Measurements from ENCODE around the gene CEBPE. TPM values are rescaled to one million over a fixed set of nuclear protein-coding genes. Genes with fewer than 3 reads are reported as not detected.

Gene CEBPE
- total and polyA plus RNA-seq, 2 donors: 0.87 to 2.5 TPM

DNA sequence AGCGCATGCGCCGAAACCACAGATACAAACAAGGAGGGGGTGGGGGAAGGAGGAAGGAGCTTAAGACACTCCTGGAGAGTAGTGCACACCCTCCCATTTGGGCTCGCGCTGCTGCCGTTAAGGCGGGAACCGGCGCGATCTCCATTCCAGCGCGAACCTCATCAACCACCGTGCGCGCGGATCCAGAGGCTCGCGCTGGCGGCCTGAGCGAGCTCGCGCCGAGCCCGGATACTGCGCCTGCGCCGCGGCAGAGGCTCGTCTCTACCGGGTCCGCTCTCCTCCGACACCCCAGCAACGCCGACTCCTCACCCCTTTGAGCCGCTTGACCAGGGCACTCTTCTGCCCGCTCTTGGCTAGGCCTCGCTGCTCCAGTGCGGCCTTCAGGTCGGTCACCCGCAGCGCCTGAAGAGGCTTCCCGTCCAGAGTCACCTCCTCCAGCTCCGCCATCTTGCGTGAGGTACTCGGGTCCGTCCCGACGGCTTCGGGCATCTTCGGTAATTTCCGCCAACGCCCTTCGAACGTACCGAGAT is 24.3 kb downstream of the CEBPE start, which contains the start of gene ACIN1:
Gene ACIN1, minus strand, starts transcription at position 471 of the 530 bp plus-strand sequence. Its CDS starts 24 bp downstream, at position 447.
- H3K4me1 ChIP-seq (ENCODE audit: control insufficient read depth in 2 of 2, insufficient read depth in 2 of 2, low read length in 2 of 2): peaks cover 8 to 14% of the 10 kb centered on the region in 2 donors
- DNase-seq (ENCODE audit: low read depth in 6 of 9, low spot score in 9 of 9): peak in 8 of 9 donors; percentile 76 to 94 (median 84)

DNA sequence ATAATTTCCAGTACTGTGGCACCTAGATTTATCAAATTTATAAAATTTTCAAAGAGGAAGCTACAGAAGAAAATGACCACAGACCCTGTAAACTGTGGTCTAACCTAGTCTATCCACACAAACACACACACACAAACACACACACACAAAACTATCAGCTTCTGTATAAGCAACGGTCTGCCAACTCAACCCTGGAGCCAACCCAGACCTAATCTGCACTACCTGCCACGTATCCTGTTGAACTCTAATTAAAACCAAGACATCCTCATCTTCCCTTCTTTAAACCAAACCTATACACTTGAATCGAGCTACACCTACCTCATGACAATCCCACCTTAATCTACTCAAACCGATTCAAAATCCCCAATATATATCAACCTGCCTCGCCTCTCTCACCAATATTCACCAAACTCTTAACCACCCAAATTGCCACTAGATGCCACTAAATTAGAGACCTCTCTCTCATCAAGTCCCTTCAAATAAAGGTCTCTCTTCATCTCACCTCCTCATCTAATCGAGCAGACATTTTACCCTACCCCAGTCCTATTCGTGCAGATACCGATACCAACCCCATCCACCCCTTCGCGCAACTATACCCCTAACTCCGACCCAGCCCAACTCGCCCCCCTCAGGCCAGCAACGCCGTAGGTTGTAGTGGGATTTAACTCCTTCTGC is 24.9 kb downstream of the CEBPE start:
- H3K4me1 ChIP-seq (ENCODE audit: control insufficient read depth in 2 of 2, insufficient read depth in 2 of 2, low read length in 2 of 2): peaks cover 8 to 14% of the 10 kb centered on the region in 2 donors
- WGBS: 2% methylated on average over 14 of the region's 14 CpGs
- peak overlapping the region; percentile 93 to 99 for H3K27ac ChIP-seq (ENCODE audit: low read depth in 1 of 2, low read length in 1 of 2)
- no peaks in the 10 kb centered on the region for H3K9me3 ChIP-seq (ENCODE audit: control insufficient read depth in 2 of 2, insufficient read depth in 1 of 2, low read length in 1 of 2)
- peak in 1 of 9 donors; percentile 87 for DNase-seq (ENCODE audit: low read depth in 6 of 9, low spot score in 9 of 9)
- H3K36me3 ChIP-seq (ENCODE audit: control insufficient read depth in 2 of 2, insufficient read depth in 2 of 2, low read length in 1 of 2): peaks cover 37 to 61% of the 10 kb centered on the region in 2 donors
- peak overlapping the region; percentile 75 to 80 for H3K4me3 ChIP-seq (ENCODE audit: low read length in 2 of 2)
- H3K27me3 ChIP-seq (ENCODE audit: control insufficient read depth in 2 of 2, insufficient read depth in 1 of 2, low read length in 1 of 2): no peaks in the 10 kb centered on the region

More for the DNA sequence above, 24.3 kb downstream of the CEBPE start, which contains the start of gene ACIN1:
- WGBS: under 1% methylated on average over 55 of the region's 55 CpGs
- peak within 1 kb of the TSS; percentile 96 to 99 for H3K27ac ChIP-seq (ENCODE audit: low read depth in 1 of 2, low read length in 1 of 2)
- H3K4me3 ChIP-seq (ENCODE audit: low read length in 2 of 2): peak within 1 kb of the TSS; percentile 80 to 92
- no peaks in the 10 kb centered on the region for H3K27me3 ChIP-seq (ENCODE audit: control insufficient read depth in 2 of 2, insufficient read depth in 1 of 2, low read length in 1 of 2)
- no peaks in the 10 kb centered on the region for H3K9me3 ChIP-seq (ENCODE audit: control insufficient read depth in 2 of 2, insufficient read depth in 1 of 2, low read length in 1 of 2)
- H3K36me3 ChIP-seq (ENCODE audit: control insufficient read depth in 2 of 2, insufficient read depth in 2 of 2, low read length in 1 of 2): peaks cover 31 to 57% of the 10 kb centered on the region in 2 donors

DNA sequence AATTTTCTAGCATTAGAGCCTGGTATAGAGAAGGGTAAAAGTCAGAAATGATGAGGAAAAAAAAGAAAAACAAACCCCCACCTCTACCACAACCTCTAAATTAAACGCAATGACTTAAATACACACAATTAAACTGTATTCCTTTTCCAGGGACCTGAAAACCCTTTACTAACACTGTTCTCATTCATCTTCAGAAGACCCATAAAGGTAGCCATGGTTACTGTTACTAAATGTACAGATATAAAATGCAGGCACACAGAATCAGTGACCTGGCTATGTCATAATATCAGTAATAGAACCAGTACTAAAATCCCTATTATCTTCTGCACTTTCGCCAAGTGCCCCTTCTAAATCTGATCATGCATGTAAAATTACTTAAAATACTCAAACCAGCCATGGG is 25.5 kb downstream of the CEBPE start:
- Histone ChIP-seq H3K36me3 (ENCODE audit: control insufficient read depth in 2 of 2, insufficient read depth in 2 of 2, low read length in 1 of 2) (peaks cover 40 to 62% of the 10 kb centered on the region in 2 donors), H3K4me1 (ENCODE audit: control insufficient read depth in 2 of 2, insufficient read depth in 2 of 2, low read length in 2 of 2) (peaks cover 8 to 14% of the 10 kb centered on the region in 2 donors), H3K9me3 (ENCODE audit: control insufficient read depth in 2 of 2, insufficient read depth in 1 of 2, low read length in 1 of 2) (no peaks in the 10 kb centered on the region), H3K4me3 (ENCODE audit: low read length in 2 of 2) (peak overlapping the region in 1 of 2 donors; percentile 80), H3K27me3 (ENCODE audit: control insufficient read depth in 2 of 2, insufficient read depth in 1 of 2, low read length in 1 of 2) (no peaks in the 10 kb centered on the region), H3K27ac (ENCODE audit: low read depth in 1 of 2, low read length in 1 of 2) (no peak overlapping the region)
- DNase-seq (ENCODE audit: low read depth in 6 of 9, low spot score in 9 of 9): no peak
- WGBS: 97% methylated on average over 2 of the region's 2 CpGs

DNA sequence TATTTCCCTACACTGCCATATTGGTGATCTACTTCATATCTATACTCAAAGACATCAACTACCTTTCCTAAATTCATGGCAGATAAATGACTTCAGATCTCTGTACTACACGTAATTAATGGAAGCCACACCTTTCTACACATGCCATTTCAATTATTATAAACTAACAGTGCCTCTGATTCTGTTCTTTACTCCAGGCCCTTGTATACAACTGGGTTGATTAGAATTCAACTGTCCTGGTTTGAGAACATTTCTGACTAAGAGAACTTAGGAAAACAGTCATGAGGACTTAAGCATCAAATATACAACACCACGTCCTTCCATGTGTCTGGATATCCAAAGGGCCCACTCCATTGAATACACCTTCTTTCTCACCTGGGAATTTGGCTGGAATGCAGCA is 26.0 kb downstream of the CEBPE start:
- no peaks in the 10 kb centered on the region for H3K9me3 ChIP-seq (ENCODE audit: control insufficient read depth in 2 of 2, insufficient read depth in 1 of 2, low read length in 1 of 2)
- WGBS: 97% methylated on average over 2 of the region's 2 CpGs
- H3K27ac ChIP-seq (ENCODE audit: low read depth in 1 of 2, low read length in 1 of 2): no peak overlapping the region
- H3K4me1 ChIP-seq (ENCODE audit: control insufficient read depth in 2 of 2, insufficient read depth in 2 of 2, low read length in 2 of 2): peaks cover 8 to 14% of the 10 kb centered on the region in 2 donors
- no peaks in the 10 kb centered on the region for H3K27me3 ChIP-seq (ENCODE audit: control insufficient read depth in 2 of 2, insufficient read depth in 1 of 2, low read length in 1 of 2)
- peaks cover 36 to 61% of the 10 kb centered on the region in 2 donors for H3K36me3 ChIP-seq (ENCODE audit: control insufficient read depth in 2 of 2, insufficient read depth in 2 of 2, low read length in 1 of 2)
- no peak overlapping the region for H3K4me3 ChIP-seq (ENCODE audit: low read length in 2 of 2)
- no peak for DNase-seq (ENCODE audit: low read depth in 6 of 9, low spot score in 9 of 9)

DNA sequence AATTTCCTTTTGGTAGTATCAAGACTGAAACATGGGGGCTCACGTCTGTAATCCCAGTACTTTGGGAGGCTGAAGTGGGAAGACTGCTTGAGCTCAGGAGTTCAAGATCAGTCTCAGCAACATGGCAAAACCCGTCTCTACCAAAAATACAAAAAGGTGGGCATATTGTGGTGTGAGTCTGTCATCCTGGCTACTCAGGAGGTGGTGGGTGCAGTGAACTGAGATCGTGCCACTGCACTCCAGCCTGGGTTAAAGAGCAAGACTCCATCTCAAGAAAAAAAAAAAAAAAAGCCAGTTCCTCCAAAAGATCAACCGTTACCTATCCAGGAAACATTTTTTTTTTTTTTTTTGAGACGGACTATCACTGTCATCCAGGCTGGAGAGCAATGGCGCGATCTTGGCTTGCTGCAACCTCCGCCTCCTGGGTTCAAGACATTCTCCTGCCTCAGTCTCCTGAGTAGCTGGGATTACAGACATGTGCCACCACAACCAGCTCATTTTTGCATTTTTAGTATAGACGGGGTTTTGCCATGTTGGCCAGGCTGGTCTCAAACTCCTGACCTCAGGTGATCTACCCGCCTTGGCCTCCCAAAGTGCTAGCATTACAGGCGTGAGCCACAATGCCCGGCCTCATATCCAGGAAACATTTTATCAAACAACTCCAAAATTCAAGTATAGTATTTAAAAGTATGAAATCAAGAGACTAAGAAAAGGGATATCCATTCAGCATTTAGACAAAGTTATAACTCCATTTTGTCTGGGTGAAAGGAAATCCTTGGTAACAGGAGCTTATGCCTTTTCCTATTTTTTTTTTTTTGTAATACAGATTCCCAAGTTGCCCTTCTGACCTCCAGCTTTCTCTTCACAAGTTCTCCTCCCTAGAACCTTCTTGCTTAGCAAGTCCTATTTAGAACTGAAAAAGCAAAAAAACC is 27.5 kb downstream of the CEBPE start:
- Histone ChIP-seq H3K9me3 (ENCODE audit: control insufficient read depth in 2 of 2, insufficient read depth in 1 of 2, low read length in 1 of 2) (no peaks in the 10 kb centered on the region), H3K36me3 (ENCODE audit: control insufficient read depth in 2 of 2, insufficient read depth in 2 of 2, low read length in 1 of 2) (peaks cover 31 to 64% of the 10 kb centered on the region in 2 donors), H3K4me3 (ENCODE audit: low read length in 2 of 2) (no peak overlapping the region), H3K27ac (ENCODE audit: low read depth in 1 of 2, low read length in 1 of 2) (no peak overlapping the region), H3K27me3 (ENCODE audit: control insufficient read depth in 2 of 2, insufficient read depth in 1 of 2, low read length in 1 of 2) (no peaks in the 10 kb centered on the region), H3K4me1 (ENCODE audit: control insufficient read depth in 2 of 2, insufficient read depth in 2 of 2, low read length in 2 of 2) (peaks cover 8 to 10% of the 10 kb centered on the region in 2 donors)
- DNase-seq (ENCODE audit: low read depth in 6 of 9, low spot score in 9 of 9): no peak
- WGBS: 95% methylated on average over 12 of the region's 12 CpGs

DNA sequence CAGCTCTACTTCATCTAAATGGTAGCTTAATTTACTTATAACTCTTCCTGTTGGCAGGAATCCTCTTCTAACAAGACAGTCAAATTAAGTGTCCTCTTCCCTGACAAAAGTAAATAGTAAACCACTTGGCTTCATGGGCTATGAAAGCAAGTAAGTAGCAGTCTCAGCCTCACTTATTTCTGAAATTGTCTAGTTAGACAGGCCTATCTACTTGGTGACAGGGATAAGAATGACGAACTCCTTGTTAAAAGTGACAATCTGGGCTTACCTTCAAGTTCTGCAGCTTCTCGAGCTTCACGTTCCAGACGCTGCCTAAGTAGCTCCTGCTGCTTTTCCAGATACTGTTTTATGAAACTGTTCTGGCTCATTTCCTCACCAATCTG is 28.8 kb downstream of the CEBPE start:
- Histone ChIP-seq H3K4me3 (ENCODE audit: low read length in 2 of 2) (no peak overlapping the region), H3K27me3 (ENCODE audit: control insufficient read depth in 2 of 2, insufficient read depth in 1 of 2, low read length in 1 of 2) (no peaks in the 10 kb centered on the region), H3K36me3 (ENCODE audit: control insufficient read depth in 2 of 2, insufficient read depth in 2 of 2, low read length in 1 of 2) (peaks cover 40 to 77% of the 10 kb centered on the region in 2 donors), H3K9me3 (ENCODE audit: control insufficient read depth in 2 of 2, insufficient read depth in 1 of 2, low read length in 1 of 2) (no peaks in the 10 kb centered on the region), H3K4me1 (ENCODE audit: control insufficient read depth in 2 of 2, insufficient read depth in 2 of 2, low read length in 2 of 2) (peaks cover 6 to 8% of the 10 kb centered on the region in 2 donors), H3K27ac (ENCODE audit: low read depth in 1 of 2, low read length in 1 of 2) (no peak overlapping the region)
- no peak for DNase-seq (ENCODE audit: low read depth in 6 of 9, low spot score in 9 of 9)
- 97% methylated on average over 4 of the region's 4 CpGs for WGBS

DNA sequence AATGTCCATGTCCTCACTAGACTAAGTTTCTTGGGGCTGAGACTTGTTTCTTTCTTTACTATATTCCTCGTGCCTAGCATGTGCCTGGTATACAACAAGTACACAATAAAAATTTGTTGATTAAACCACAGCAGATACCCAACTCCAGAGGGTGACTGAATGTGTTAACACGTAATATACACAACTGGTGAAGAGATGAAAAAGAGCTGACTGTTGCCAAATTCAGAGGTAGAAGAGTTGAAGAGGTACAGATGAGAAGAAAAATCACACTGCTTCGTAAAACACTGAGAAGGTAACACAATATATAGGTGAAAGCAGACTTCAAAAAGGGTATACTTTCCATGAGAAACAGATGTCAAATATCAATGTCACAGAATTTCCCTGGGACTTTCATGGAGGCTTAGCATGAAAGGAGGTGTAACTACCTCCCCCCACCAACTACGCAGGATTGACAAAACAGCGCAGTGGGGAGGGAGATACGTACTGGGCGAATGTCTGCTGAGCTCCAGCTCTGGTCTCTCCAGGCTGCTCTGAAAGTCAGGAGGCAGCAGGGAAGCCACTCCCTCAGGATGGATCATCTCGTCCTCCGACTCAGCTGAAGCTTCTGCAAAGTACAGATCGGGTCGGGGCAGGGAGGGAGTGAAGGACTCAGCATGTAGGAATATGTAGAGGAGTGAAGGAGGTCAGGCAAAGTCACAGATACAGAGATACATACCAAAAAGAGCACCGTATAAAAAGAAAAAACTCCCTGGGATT is 29.4 kb downstream of the CEBPE start:
- WGBS: 99% methylated on average over 12 of the region's 12 CpGs

DNA sequence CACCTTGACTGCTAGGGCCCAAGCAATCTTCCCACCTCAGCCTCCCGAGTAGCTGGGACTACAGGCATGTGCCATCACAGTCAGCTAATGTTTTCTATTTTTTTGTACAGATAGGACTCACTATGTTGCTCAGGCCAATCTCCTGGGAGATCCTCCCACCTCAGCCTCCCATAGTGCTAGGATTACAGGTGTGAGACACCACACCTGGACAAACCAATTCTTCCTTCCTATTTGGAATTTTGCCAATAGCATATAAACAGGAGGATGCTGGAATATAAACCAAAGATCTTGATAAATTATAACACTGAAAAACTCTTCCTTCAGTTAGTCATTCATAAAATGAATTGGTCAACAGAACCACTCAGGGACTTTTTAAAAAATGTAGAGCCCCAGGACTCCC is 32.5 kb downstream of the CEBPE start:
- Histone ChIP-seq H3K9me3 (ENCODE audit: control insufficient read depth in 2 of 2, insufficient read depth in 1 of 2, low read length in 1 of 2) (no peaks in the 10 kb centered on the region), H3K27ac (ENCODE audit: low read depth in 1 of 2, low read length in 1 of 2) (no peak overlapping the region), H3K4me3 (ENCODE audit: low read length in 2 of 2) (no peak overlapping the region), H3K27me3 (ENCODE audit: control insufficient read depth in 2 of 2, insufficient read depth in 1 of 2, low read length in 1 of 2) (no peaks in the 10 kb centered on the region), H3K36me3 (ENCODE audit: control insufficient read depth in 2 of 2, insufficient read depth in 2 of 2, low read length in 1 of 2) (peaks cover 52 to 84% of the 10 kb centered on the region in 2 donors), H3K4me1 (ENCODE audit: control insufficient read depth in 2 of 2, insufficient read depth in 2 of 2, low read length in 2 of 2) (no peaks in the 10 kb centered on the region)
- 100% methylated on average over 1 of the region's 1 CpG for WGBS
- no peak for DNase-seq (ENCODE audit: low read depth in 6 of 9, low spot score in 9 of 9)

More for the DNA sequence above, 29.4 kb downstream of the CEBPE start:
- H3K27ac ChIP-seq (ENCODE audit: low read depth in 1 of 2, low read length in 1 of 2): no peak overlapping the region
- no peaks in the 10 kb centered on the region for H3K9me3 ChIP-seq (ENCODE audit: control insufficient read depth in 2 of 2, insufficient read depth in 1 of 2, low read length in 1 of 2)
- no peak for DNase-seq (ENCODE audit: low read depth in 6 of 9, low spot score in 9 of 9)
- no peaks in the 10 kb centered on the region for H3K27me3 ChIP-seq (ENCODE audit: control insufficient read depth in 2 of 2, insufficient read depth in 1 of 2, low read length in 1 of 2)
- peaks cover 43 to 83% of the 10 kb centered on the region in 2 donors for H3K36me3 ChIP-seq (ENCODE audit: control insufficient read depth in 2 of 2, insufficient read depth in 2 of 2, low read length in 1 of 2)
- H3K4me1 ChIP-seq (ENCODE audit: control insufficient read depth in 2 of 2, insufficient read depth in 2 of 2, low read length in 2 of 2): peaks cover 6 to 8% of the 10 kb centered on the region in 2 donors
- no peak overlapping the region for H3K4me3 ChIP-seq (ENCODE audit: low read length in 2 of 2)
